IMR-90 (cell line): ENCODE results near the gene FGF3. TPM values are rescaled to one million over a fixed set of nuclear protein-coding genes. Genes with fewer than 3 reads are reported as not detected.
A peak's percentile ranks its signal among the peaks of the same experiment; 100 is the strongest.

Experiments used
- ATAC-seq: fragments of 200-7000 bp; cut with Tn5 transposase; 2 replicates; pipeline ENCODE4 v1.9.1; 2020; ENCODE audit warnings: low read depth, mild to moderate bottlenecking, moderate library complexity
- BruUV-seq: library from RNA; stranded (reverse); fragments of 400-500 nt; replicated peaks from 2 replicates; lab custom pipeline; 2021; lab: Mats Ljungman, UMichigan
- CTCF ChIA-PET: fragments of 300-600 bp; formaldehyde crosslinking; extraction: SDS; loops from one replicate; lab custom pipeline; 2021; ENCODE audit warnings: antibody characterized with exemption; lab: Yijun Ruan, JAX
- POLR2A ChIA-PET: fragments of 300-600 bp; sonication (Branson Sonifier 250); formaldehyde crosslinking; loops from one replicate; lab custom pipeline; 2022; ENCODE audit warnings: antibody characterized with exemption; ENCODE audit not compliant: unreplicated experiment; lab: Charles Lee
- DNase-seq: peaks from one replicate; pipeline ENCODE4 v3.0.0; 2013
- H2AFZ ChIP-seq: replicated peaks from 2 replicates; pipeline ENCODE3; 2013; ENCODE audit warnings: low read length, mild to moderate bottlenecking; ENCODE audit not compliant: poor library complexity
- H2AK5ac ChIP-seq: 2 replicates; pipeline ENCODE4 v1.6.1; 2013; ENCODE audit warnings: low read depth, low read length, inconsistent platforms
- H2AK9ac ChIP-seq: replicated peaks from 2 replicates; pipeline ENCODE3; 2013; ENCODE audit warnings: mild to moderate bottlenecking, low read depth, low read length, moderate library complexity; ENCODE audit not compliant: poor library complexity
- H2BK120ac ChIP-seq: 2 replicates; pipeline ENCODE4 v1.6.1; 2013; ENCODE audit warnings: low read depth, low read length, inconsistent platforms
- H2BK15ac ChIP-seq: 3 replicates; pipeline ENCODE4 v1.6.1; 2013; ENCODE audit warnings: low read depth, low read length, inconsistent platforms
- H2BK20ac ChIP-seq: 2 replicates; pipeline ENCODE4 v1.6.1; 2013; ENCODE audit warnings: low read depth, mild to moderate bottlenecking, inconsistent platforms, low read length, moderate library complexity
- H2BK5ac ChIP-seq: 2 replicates; pipeline ENCODE4 v1.6.1; 2013; ENCODE audit warnings: mild to moderate bottlenecking, low read depth, low read length, inconsistent platforms; ENCODE audit not compliant: poor library complexity, severe bottlenecking
- H3K14ac ChIP-seq: replicated peaks from 2 replicates; pipeline ENCODE4 v1.6.1; 2013; ENCODE audit warnings: low read depth, low read length, inconsistent platforms
- H3K18ac ChIP-seq: 2 replicates; pipeline ENCODE4 v1.6.1; 2013; ENCODE audit warnings: low read depth, low read length, control low read depth
- H3K23ac ChIP-seq: 2 replicates; pipeline ENCODE4 v1.6.1; 2013; ENCODE audit warnings: low read depth, low read length, inconsistent platforms
- H3K27ac ChIP-seq: 2 replicates; pipeline ENCODE4 v1.5.1; 2013; ENCODE audit warnings: mild to moderate bottlenecking, control low read depth, low read length; ENCODE audit not compliant: insufficient read depth
- H3K27me3 ChIP-seq: 2 replicates; pipeline ENCODE4 v1.6.1; 2013; ENCODE audit warnings: low read length; ENCODE audit not compliant: control insufficient read depth, insufficient read depth
- H3K36me3 ChIP-seq: 2 replicates; pipeline ENCODE4 v1.6.1; 2013; ENCODE audit warnings: low read length, mixed read lengths; ENCODE audit not compliant: control insufficient read depth, insufficient read depth
- H3K4ac ChIP-seq: 2 replicates; pipeline ENCODE4 v1.6.1; 2013; ENCODE audit warnings: low read depth, low read length, inconsistent platforms
- H3K4me1 ChIP-seq: 2 replicates; pipeline ENCODE4 v1.6.1; 2013; ENCODE audit warnings: low read length, mixed read lengths; ENCODE audit not compliant: control insufficient read depth, insufficient read depth
- H3K4me2 ChIP-seq: 2 replicates; pipeline ENCODE4 v1.6.1; 2013; ENCODE audit warnings: low read depth, mild to moderate bottlenecking, control low read depth, low read length, moderate library complexity
- H3K4me3 ChIP-seq: 2 replicates; pipeline ENCODE4 v1.5.1; 2013; ENCODE audit warnings: low read depth, mild to moderate bottlenecking, control low read depth, low read length, moderate library complexity; ENCODE audit not compliant: insufficient read depth
- H3K56ac ChIP-seq: 2 replicates; pipeline ENCODE4 v1.6.1; 2013; ENCODE audit warnings: low read length, inconsistent platforms; ENCODE audit not compliant: insufficient read depth; ENCODE audit errors: extremely low read depth
- H3K79me1 ChIP-seq, 2 experiments: 2 replicates each; pipeline ENCODE4 v1.6.1; 2013; ENCODE audit warnings: low read length in 2 of 2, inconsistent platforms in 1 of 2, low read depth in 1 of 2
- H3K9ac ChIP-seq: 2 replicates; pipeline ENCODE4 v1.6.1; 2013; ENCODE audit warnings: low read depth, low read length, control low read depth
- H3K9me1 ChIP-seq: 2 replicates; pipeline ENCODE4 v1.6.1; 2013; ENCODE audit warnings: low read length, inconsistent platforms; ENCODE audit not compliant: insufficient read depth
- H3K9me3 ChIP-seq: 2 replicates; pipeline ENCODE4 v1.6.1; 2013; ENCODE audit warnings: low read length; ENCODE audit not compliant: control insufficient read depth, insufficient read depth
- H4K20me1 ChIP-seq: 2 replicates; pipeline ENCODE4 v1.6.1; 2013; ENCODE audit warnings: low read length, inconsistent platforms; ENCODE audit not compliant: insufficient read depth
- H4K5ac ChIP-seq: 2 replicates; pipeline ENCODE4 v1.6.1; 2013; ENCODE audit warnings: mild to moderate bottlenecking, low read depth, low read length, control low read depth
- H4K8ac ChIP-seq, 2 experiments: 2 replicates each; pipeline ENCODE4 v1.6.1; 2013; ENCODE audit warnings: low read depth in 2 of 2, low read length in 2 of 2, control low read depth in 1 of 2, inconsistent platforms in 1 of 2
- H4K91ac ChIP-seq: 2 replicates; pipeline ENCODE4 v1.6.1; 2013; ENCODE audit warnings: low read depth, low read length, inconsistent platforms; ENCODE audit not compliant: insufficient read depth
- BHLHE40 ChIP-seq: fragments of 150-350 bp; IDR thresholded peaks from 2 replicates; pipeline ENCODE4 v1.6.1; 2016; ENCODE audit warnings: mild to moderate bottlenecking, low read depth, low read length
- CEBPB ChIP-seq: IDR thresholded peaks from 2 replicates; pipeline ENCODE4 v1.6.1; 2012; ENCODE audit warnings: low read depth, low read length, improper control_type of control experiment
- CHD1 ChIP-seq: IDR thresholded peaks from 2 replicates; pipeline ENCODE4 v1.6.1; 2012; ENCODE audit warnings: low read depth, low read length, improper control_type of control experiment
- ELK1 ChIP-seq: fragments of 150-350 bp; IDR thresholded peaks from 2 replicates; pipeline ENCODE4 v1.6.1; 2016; ENCODE audit warnings: low read depth, mild to moderate bottlenecking, low read length, moderate library complexity, borderline replicate concordance
- MAFK ChIP-seq: IDR thresholded peaks from 2 replicates; pipeline ENCODE4 v1.6.1; 2012; ENCODE audit warnings: low read depth, low read length, improper control_type of control experiment
- MAZ ChIP-seq: IDR thresholded peaks from 2 replicates; pipeline ENCODE4 v1.6.1; 2012; ENCODE audit warnings: low read depth, mild to moderate bottlenecking, low read length, improper control_type of control experiment, moderate library complexity, borderline replicate concordance
- MXI1 ChIP-seq: IDR thresholded peaks from 2 replicates; pipeline ENCODE4 v1.6.1; 2012; ENCODE audit warnings: low read depth, mild to moderate bottlenecking, low read length, moderate library complexity, borderline replicate concordance
- NFE2L2 ChIP-seq: fragments of 150-350 bp; IDR thresholded peaks from 2 replicates; pipeline ENCODE4 v1.6.1; 2016; ENCODE audit warnings: low read depth, mild to moderate bottlenecking, low read length
- POLR2A ChIP-seq: IDR thresholded peaks from 2 replicates; pipeline ENCODE4 v1.6.1; 2012; ENCODE audit warnings: mild to moderate bottlenecking, low read depth, low read length
- RAD21 ChIP-seq: IDR thresholded peaks from 2 replicates; pipeline ENCODE4 v1.6.1; 2012; ENCODE audit warnings: low read length, improper control_type of control experiment
- RCOR1 ChIP-seq: IDR thresholded peaks from 2 replicates; pipeline ENCODE4 v1.6.1; 2012; ENCODE audit warnings: mild to moderate bottlenecking, low read length, improper control_type of control experiment; ENCODE audit not compliant: insufficient replicate concordance
- RFX5 ChIP-seq: IDR thresholded peaks from 2 replicates; pipeline ENCODE4 v1.8.0; 2012; ENCODE audit warnings: low read depth, mild to moderate bottlenecking, low read length, moderate library complexity
- SMC3 ChIP-seq: fragments of 150-350 bp; IDR thresholded peaks from 2 replicates; pipeline ENCODE4 v1.6.1; 2016; ENCODE audit warnings: low read depth, mild to moderate bottlenecking, antibody characterized with exemption, low read length, moderate library complexity
- USF2 ChIP-seq: fragments of 150-350 bp; IDR thresholded peaks from 2 replicates; pipeline ENCODE4 v1.6.1; 2017; ENCODE audit warnings: mild to moderate bottlenecking, antibody characterized with exemption, low read length, low read depth
- WGBS, 2 experiments: methylation state at CpG; one replicate each; pipeline versions ENCODE4 v1.1.5 to v1.1.7; 2013; ENCODE audit warnings: missing lambda C conversion rate in 2 of 2; ENCODE audit not compliant: insufficient read length in 1 of 2; ENCODE audit errors: extremely low coverage in 2 of 2; 5-methylcytosine and 5-hydroxymethylcytosine counted together
- dilution Hi-C: fragments of 300-500 bp; cut with HindIII; formaldehyde crosslinking; loops from one replicate; pipeline ENCODE4 v1.14.3; 2018; ENCODE audit warnings: low sequenced_read_pairs; ENCODE audit not compliant: unreplicated experiment
- in situ Hi-C: fragments of 300-500 bp; cut with MboI; formaldehyde crosslinking; loops from 3 replicates; pipeline ENCODE4 v1.14.3; 2019; ENCODE audit warnings: low sequenced_read_pairs, inconsistent platforms, mixed read lengths
- intact Hi-C: fragments of 100-400 bp; cut with micrococcal nuclease; formaldehyde crosslinking; loops from 2 replicates; pipeline ENCODE4 v1.10.0; 2022
- polyA plus RNA-seq, 3 experiments: library from polyadenylated mRNA; depleted of rRNA; stranded (reverse); fragments of >200 nt; gene quantifications; 2 replicates each; pipeline ENCODE4 v1.2.3, GENCODE V29; 2012; ENCODE audit warnings: low replicate concordance in 1 of 3
- total RNA-seq: library from RNA; depleted of rRNA; stranded (reverse); fragments of >200 nt; gene quantifications from 2 replicates; pipeline ENCODE4 v1.2.3, GENCODE V29; 2012

Gene FGF3
- total and polyA plus RNA-seq, 2 of the 4 experiments (the other 2 are of a cell fraction), result not detected

- Histone ChIP-seq H2AFZ (no peak overlapping the region), H3K4ac (no peak overlapping the region), H2AK9ac (no peak overlapping the region), H2BK120ac (no peak overlapping the region), H3K79me1 (no peaks in the 10 kb centered on the region), H3K56ac (no peak overlapping the region), H2AK5ac (no peak overlapping the region), H3K27ac (no peak overlapping the region), H3K4me2 (no peak overlapping the region), H4K20me1 (no peaks in the 10 kb centered on the region), H4K5ac (no peak overlapping the region), H3K9me1 (no peaks in the 10 kb centered on the region), H2BK5ac (no peak overlapping the region), H3K18ac (no peak overlapping the region), H3K27me3 (peaks cover 47% of the 10 kb centered on the region), H4K91ac (no peak overlapping the region), H2BK20ac (no peak overlapping the region), H4K8ac (no peak overlapping the region), H3K9ac (no peak overlapping the region), H2BK15ac (no peak overlapping the region), H3K4me1 (peaks cover 2% of the 10 kb centered on the region; the same call in 1 of the 2 replicates), H3K9me3 (no peaks in the 10 kb centered on the region), H3K36me3 (no peaks in the 10 kb centered on the region), H3K23ac (no peak overlapping the region), H3K14ac (no peak overlapping the region), H3K4me3 (no peak overlapping the region)
- ATAC-seq (peak; percentile 89), DNase-seq (peak; percentile 61)
- dilution Hi-C loops (no loop called here), intact Hi-C loops (loop anchor here (5.0 kb wide), 1 partner anchor 84 kb away; no protein-coding TSS in a partner anchor), in situ Hi-C loops (no loop called here)
- no TSS peak for BruUV-seq
- POLR2A ChIA-PET, result no interaction called here
- CTCF ChIA-PET, result no interaction called here
- 60% methylated on average over 8 of the region's 25 CpGs; no CpG with 5 or more reads in 1 of the 2 experiments for WGBS, 2 experiments
- TF ChIP-seq MAFK, result no peak
- TF ChIP-seq RCOR1, result no peak
- TF ChIP-seq ELK1, result no peak
- TF ChIP-seq SMC3, result no peak
- no peak for TF ChIP-seq RAD21
- no peak for TF ChIP-seq NFE2L2
- TF ChIP-seq POLR2A, result no peak
- TF ChIP-seq MAZ, result no peak
- no peak for TF ChIP-seq BHLHE40
- no peak for TF ChIP-seq USF2
- TF ChIP-seq MXI1, result no peak
- TF ChIP-seq CEBPB, result no peak
- TF ChIP-seq CHD1, result no peak
- no peak for TF ChIP-seq RFX5
Observed at GRCh38 chr11:69791276-69792180, 27.7 kb downstream of the FGF3 start.
